CD4-positive, alpha-beta T cell treated with Interleukin-15 for 4 hours (primary cell): ENCODE measurements around the gene PCNX4.

ENCODE experiments used
- DNase-seq: peaks from one replicate; pipeline ENCODE4 v3.0.0-alpha.2; 2020; ENCODE audit warnings: low spot score

PCNX4 gene

GRCh38 chr14:60102389-60102788, 10.7 kb downstream of the PCNX4 start:
- DNase-seq: no peak

- DNase-seq: no peak
Observed at GRCh38 chr14:60106339-60106738, 14.6 kb downstream of the PCNX4 start.

GRCh38 chr14:60107477-60107876, 15.8 kb downstream of the PCNX4 start:
- DNase-seq: no peak

GRCh38 chr14:60111732-60112131, 20.0 kb downstream of the PCNX4 start:
- DNase-seq: no peak

GRCh38 chr14:60114881-60115280, 23.2 kb downstream of the PCNX4 start:
- no peak for DNase-seq

GRCh38 chr14:60116181-60116580, 24.5 kb downstream of the PCNX4 start:
- no peak for DNase-seq

GRCh38 chr14:60125918-60126317, 34.2 kb downstream of the PCNX4 start:
- DNase-seq: no peak

GRCh38 chr14:60133487-60133886, 41.8 kb downstream of the PCNX4 start:
- no peak for DNase-seq

GRCh38 chr14:60134702-60135101, 43.0 kb downstream of the PCNX4 start:
- no peak for DNase-seq

- DNase-seq: peak; percentile 76
Observed at GRCh38 chr14:60151715-60152114, 60.0 kb downstream of the PCNX4 start.

- peak; percentile 17 for DNase-seq
Observed at GRCh38 chr14:60153991-60154390, 62.3 kb downstream of the PCNX4 start.

GRCh38 chr14:60154671-60155070, 62.9 kb downstream of the PCNX4 start:
- DNase-seq: no peak

GRCh38 chr14:60160422-60160821, 68.7 kb downstream of the PCNX4 start:
- DNase-seq: no peak

- no peak for DNase-seq
Observed at GRCh38 chr14:60161196-60162107, 69.7 kb downstream of the PCNX4 start.

GRCh38 chr14:60163693-60164092, 72.0 kb downstream of the PCNX4 start:
- DNase-seq: no peak

- DNase-seq: no peak
Observed at GRCh38 chr14:60164404-60164711, 72.6 kb downstream of the PCNX4 start.

- peak; percentile 66 for DNase-seq
Observed at GRCh38 chr14:60164712-60165546, 73.2 kb downstream of the PCNX4 start, which contains the start of gene DHRS7. DHRS7 (minus strand) TSS chr14:60165398; CDS start chr14:60165309, 89 bp downstream.

- DNase-seq: no peak
Observed at GRCh38 chr14:60165547-60165876, 73.8 kb downstream of the PCNX4 start.

- no peak for DNase-seq
Observed at GRCh38 chr14:60166142-60166541, 74.4 kb downstream of the PCNX4 start.

GRCh38 chr14:60169722-60170121, 78.0 kb downstream of the PCNX4 start:
- DNase-seq: no peak

GRCh38 chr14:60170948-60171347, 79.2 kb downstream of the PCNX4 start:
- DNase-seq: no peak

- no peak for DNase-seq
Observed at GRCh38 chr14:60171690-60172089, 80.0 kb downstream of the PCNX4 start.
